NB4 (cell line): Measurements from ENCODE around the gene COL5A2.

ENCODE experiments used
- DNase-seq: peaks from one replicate; pipeline ENCODE4 v3.0.0; 2010; ENCODE audit warnings: low read depth
- H3K4me3 ChIP-seq: one replicate; pipeline ENCODE4 v1.5.1; 2011; ENCODE audit warnings: mild to moderate bottlenecking, low read depth, low read length, moderate library complexity
- MYC ChIP-seq: IDR thresholded peaks from 2 replicates; pipeline ENCODE4 v1.6.1; 2011; ENCODE audit warnings: low read depth, low read length
- POLR2A ChIP-seq: IDR thresholded peaks from 2 replicates; pipeline ENCODE4 v1.6.1; 2011; ENCODE audit warnings: mild to moderate bottlenecking; ENCODE audit not compliant: insufficient read length; ENCODE audit errors: extremely low read depth
- TF ChIP-seq, protein P1 (sequence below): IDR thresholded peaks from 2 replicates; pipeline ENCODE4 v1.6.1; 2011; ENCODE audit warnings: low read depth, low read length
- TF ChIP-seq, protein P2 (sequence below): IDR thresholded peaks from one replicate; pipeline ENCODE4 v1.5.1; 2012; ENCODE audit warnings: low read depth, low read length

Gene COL5A2

DNA sequence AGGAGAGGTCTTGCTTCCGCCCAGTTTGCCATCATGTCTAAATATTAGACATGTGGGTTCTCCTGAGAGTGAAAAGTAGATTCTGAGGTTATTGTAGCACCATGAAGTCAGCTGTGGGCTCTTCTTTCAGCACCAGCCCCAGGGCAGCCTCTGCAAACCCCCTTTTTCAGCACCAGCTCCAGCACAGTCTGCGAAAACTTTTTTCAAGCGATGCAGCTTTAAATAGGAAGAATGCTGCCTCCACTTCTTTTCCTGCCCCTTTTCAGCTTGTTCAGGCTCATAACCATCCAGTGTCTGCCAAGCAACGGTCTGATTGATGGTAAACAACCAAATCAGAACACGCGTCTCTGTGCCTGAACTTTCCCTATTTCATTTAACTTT is at the start of gene COL5A2:
Gene COL5A2 (minus strand): TSS at position 192 of the 381 bp plus-strand sequence. CDS start 157 bp downstream, at position 35.
- no peak for TF ChIP-seq MYC
- TF ChIP-seq POLR2A, result no peak
- TF ChIP-seq, protein P1, sequence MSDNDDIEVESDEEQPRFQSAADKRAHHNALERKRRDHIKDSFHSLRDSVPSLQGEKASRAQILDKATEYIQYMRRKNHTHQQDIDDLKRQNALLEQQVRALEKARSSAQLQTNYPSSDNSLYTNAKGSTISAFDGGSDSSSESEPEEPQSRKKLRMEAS, result no peak
- TF ChIP-seq, protein P2, sequence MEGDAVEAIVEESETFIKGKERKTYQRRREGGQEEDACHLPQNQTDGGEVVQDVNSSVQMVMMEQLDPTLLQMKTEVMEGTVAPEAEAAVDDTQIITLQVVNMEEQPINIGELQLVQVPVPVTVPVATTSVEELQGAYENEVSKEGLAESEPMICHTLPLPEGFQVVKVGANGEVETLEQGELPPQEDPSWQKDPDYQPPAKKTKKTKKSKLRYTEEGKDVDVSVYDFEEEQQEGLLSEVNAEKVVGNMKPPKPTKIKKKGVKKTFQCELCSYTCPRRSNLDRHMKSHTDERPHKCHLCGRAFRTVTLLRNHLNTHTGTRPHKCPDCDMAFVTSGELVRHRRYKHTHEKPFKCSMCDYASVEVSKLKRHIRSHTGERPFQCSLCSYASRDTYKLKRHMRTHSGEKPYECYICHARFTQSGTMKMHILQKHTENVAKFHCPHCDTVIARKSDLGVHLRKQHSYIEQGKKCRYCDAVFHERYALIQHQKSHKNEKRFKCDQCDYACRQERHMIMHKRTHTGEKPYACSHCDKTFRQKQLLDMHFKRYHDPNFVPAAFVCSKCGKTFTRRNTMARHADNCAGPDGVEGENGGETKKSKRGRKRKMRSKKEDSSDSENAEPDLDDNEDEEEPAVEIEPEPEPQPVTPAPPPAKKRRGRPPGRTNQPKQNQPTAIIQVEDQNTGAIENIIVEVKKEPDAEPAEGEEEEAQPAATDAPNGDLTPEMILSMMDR, result no peak
- DNase-seq, result no peak
- H3K4me3 ChIP-seq, result no peak within 1 kb of the TSS

DNA sequence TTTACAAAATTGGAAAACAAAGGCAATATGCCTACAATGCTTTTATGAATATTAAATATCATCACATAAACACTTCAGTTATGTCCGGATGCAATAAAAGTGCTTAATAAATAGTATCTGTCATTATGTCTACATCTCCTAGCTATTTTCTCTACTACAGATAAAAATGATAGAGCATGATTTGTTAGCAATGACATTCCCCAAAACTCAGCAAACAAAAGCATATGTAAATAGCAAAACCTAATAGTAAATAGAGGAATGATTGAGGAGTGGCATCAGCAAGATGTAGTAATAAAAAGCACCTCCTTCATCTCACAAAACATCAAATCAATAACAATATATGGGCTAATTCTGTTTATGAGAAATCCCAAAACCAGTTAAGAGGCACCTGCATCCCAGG is 46.5 kb upstream of the COL5A2 start:
- H3K4me3 ChIP-seq, result no peak overlapping the region
- DNase-seq, result no peak
- TF ChIP-seq POLR2A (no peak), MYC (no peak)
- TF ChIP-seq, protein P1, result no peak
- TF ChIP-seq, protein P2, result no peak

DNA sequence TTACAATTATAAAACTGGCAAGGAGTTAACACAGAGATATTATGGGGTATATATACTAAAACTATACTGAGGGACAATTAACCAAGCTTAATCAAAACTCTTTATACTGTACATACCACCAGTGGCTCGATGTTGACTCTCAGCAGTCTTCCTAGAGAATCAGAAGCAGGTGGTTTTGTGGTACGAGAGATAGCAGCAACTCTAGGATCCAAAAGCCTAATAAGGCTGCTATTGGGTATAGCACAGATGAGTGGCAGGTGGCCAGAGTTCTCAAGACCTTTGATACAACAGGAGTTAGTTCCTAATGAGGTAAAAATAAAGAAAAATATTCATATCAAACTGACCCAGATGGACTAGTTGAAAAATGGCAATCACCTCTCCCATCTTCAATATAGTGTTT is 45.5 kb upstream of the COL5A2 start:
- TF ChIP-seq MYC (no peak), POLR2A (no peak)
- TF ChIP-seq, protein P2, result no peak
- TF ChIP-seq, protein P1, result no peak
- no peak overlapping the region for H3K4me3 ChIP-seq
- no peak for DNase-seq

DNA sequence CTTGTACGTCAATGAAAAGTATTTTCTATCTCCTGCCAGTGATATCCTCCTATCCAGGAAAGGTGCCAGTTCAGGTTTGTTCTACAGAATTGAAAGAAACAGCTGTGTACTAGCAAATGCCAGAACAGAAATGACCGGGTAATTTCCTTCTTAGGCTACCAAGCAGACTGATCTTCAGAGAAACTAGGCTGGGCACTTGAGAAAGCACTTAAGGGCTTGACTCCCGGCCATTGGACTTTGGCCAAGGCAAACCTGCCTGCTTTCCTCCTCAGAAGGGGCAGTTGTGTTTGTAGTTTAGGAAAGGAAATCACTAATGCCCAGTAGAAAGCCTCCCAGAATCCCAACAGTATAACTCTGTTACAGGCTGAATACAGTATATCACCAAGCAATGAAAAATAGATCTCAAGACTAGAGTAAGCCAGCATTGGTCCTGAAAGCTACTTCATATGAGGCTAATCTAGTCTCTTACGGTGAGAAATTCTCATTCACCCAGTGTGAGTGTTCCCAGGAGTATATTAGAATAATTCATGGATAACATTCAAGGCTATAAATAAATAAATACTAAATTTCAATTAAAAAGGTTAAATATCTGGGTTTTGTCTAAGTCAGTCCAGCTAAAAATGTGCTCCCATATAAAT is 43.0 kb upstream of the COL5A2 start:
- TF ChIP-seq, protein P1, result no peak
- TF ChIP-seq, protein P2, result no peak
- TF ChIP-seq MYC (no peak), POLR2A (no peak)
- no peak for DNase-seq
- no peak overlapping the region for H3K4me3 ChIP-seq

DNA sequence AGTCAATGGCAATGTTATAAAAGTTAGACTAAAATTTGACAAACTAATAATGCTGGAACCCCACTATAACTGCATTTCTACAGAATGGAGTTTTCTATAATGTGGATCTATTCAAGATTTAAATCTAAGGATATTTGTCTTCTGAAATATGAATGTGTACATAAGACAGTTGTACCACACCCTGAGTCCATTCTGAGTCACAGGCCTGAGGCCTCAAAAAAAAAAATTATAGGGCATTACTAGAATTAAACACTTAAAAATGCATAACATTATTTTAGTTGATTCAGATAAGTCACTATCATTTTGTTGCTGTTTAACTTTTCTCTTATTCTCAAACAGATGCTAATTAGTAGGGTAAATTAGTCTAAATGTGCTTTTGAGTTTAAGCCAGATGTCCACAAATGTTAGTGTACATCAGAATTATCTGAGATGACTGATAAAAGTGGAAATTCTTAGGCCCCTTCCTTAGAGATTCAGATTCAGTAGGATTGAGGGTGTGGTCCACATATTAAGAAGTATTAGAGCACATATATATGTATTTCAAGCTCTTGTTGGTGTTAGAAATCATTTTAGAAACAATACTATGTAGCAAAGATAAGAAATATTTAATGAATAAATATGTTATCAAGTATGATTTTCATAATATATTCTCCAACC is 42.4 kb upstream of the COL5A2 start:
- TF ChIP-seq, protein P2, result no peak
- TF ChIP-seq POLR2A (no peak), MYC (no peak)
- TF ChIP-seq, protein P1, result no peak
- no peak for DNase-seq
- no peak overlapping the region for H3K4me3 ChIP-seq
